HG02642 (cell line): Measurements from ENCODE around the gene RAC2.

Experiments
- ATAC-seq: cut with Tn5 transposase; IDR thresholded peaks from one replicate; pipeline ENCODE4 v1.9.1; 2021; ENCODE audit warnings: mild to moderate bottlenecking; ENCODE audit not compliant: unreplicated experiment, poor library complexity

RAC2 gene

DNA sequence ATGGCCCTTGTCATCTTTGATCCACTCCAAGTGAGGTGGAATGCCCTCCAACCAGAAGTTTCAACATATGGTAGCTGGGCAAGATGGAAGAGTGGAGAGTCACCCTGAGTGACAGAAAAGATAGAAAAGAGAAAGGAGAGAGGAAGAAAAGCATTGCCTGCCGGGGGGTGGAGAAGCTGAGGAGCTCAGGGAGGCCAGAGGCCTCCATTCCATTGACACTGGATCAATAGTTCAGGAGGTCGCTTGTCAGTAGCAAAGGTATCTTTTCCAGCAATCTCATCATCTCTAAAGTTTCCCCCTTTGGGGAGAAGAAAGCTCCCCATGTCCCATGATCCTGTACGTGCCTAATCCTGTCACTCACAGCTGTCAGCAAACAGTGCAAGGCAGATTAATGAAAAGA, 49.3 kb downstream of the RAC2 start:
- ATAC-seq = no peak

DNA sequence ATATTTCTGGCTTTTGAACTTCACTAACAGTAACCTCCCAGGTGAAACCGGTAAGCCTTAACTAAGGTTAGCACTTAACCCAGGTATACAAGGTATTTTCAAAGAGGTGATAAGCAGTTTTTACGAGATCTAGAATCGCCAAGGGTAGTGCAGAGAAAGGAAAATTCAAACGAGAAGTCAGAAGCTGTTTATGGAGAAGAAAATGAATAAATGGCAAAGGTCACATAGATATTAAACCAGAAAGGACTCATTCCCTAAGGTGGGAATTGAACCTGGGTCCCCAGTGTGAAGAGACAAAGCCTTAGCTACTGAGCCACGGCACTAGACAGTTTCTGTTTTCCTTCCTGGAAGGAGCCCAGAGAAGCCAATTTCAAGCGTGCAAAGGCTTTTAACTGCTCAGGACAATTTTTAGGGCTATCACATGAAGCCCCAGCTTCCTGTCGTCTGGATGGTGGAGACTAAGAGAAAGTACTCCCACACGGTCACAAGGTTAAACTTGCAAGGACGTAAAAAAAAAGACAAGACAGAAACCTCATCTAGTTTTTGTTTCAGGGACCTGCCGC, 50.4 kb downstream of the RAC2 start:
- ATAC-seq = no peak

DNA sequence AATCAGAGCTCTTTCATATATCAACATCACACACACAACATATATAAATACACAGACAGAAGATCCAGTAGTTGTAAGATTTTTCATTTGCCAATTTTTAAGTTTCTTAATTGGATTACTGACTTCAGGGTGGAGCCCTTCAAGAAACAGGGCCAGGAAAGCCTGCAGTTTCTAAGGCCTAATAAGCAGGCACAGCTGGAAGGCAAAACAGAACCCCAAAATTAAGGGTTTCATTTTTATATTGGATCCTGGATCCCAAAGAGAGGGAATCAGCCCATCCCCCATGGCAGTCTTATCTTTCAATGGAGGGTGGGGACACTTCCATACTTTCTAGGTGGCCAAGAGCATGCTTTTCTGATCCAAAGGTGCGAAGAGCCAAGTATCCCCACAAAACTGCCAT, 51.3 kb downstream of the RAC2 start:
- no peak for ATAC-seq

DNA sequence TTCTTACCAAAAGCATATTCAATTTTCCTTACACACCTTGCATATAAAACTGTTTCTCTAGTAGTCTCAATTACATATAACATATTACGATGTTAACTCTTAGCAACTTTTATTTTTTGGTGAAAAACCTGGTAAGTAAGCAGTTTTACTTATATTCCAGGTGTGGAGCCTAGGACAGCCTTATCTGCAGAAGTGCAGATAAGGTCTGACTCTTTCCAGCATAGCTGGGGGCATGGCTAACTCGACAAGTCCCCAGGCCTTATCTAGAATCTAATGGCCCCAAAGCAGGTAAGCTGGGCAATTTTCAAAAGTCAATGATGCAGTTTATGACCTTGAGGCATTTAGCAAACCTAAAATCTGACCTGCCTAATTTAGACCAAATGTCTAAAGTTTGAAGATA, 51.9 kb downstream of the RAC2 start:
- ATAC-seq = no peak

DNA sequence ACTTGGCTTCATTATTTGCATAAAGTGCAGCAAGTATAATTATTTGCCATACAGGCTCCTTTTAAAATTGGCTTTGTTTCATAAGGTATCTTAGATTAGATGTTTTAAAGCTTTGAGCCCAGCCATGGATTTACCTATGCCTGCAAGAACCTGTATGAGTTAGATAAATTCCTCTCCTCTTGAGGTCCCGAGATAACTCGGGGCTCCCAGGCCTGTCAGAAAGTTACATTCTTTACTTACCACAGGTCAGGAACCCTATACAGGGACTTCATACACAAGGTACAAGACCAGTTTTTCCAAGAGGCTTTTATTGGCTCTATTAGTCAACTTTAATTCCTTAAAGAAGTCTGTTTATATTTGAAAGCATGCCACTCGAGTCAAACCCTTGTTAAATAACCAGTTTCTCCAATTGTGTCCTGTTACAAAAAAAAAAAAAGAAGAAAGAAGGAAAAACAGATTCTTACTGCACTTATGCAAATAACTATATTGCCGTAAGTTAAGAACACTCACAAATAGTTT, 53.7 kb downstream of the RAC2 start:
- no peak for ATAC-seq

DNA sequence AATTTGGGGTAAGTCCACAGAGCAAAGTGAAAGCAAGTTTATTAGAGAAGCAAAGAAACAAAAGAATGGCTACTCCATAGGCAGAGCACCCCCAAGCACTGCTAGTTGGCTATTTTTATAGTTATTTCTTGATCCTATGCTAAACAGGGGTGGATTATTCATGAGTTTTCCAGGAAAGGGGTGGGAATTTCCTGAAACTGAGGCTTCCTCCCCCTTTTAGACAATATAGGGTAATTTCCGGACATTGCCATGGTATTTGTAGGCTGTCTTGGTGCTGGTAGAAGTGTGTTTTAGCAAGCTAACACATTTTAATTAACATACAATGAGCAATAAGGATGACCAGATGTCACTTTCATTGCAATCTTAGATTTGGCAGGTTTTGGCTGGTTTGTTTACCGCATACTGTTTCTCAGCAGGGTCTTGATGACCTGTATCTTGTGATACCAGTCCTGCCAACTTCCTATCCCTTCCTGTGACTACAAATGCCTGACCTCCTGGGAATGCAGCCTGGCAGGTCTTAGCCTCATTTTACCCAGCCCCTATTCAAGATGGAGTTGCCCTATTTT, 55.1 kb downstream of the RAC2 start:
- ATAC-seq = no peak

DNA sequence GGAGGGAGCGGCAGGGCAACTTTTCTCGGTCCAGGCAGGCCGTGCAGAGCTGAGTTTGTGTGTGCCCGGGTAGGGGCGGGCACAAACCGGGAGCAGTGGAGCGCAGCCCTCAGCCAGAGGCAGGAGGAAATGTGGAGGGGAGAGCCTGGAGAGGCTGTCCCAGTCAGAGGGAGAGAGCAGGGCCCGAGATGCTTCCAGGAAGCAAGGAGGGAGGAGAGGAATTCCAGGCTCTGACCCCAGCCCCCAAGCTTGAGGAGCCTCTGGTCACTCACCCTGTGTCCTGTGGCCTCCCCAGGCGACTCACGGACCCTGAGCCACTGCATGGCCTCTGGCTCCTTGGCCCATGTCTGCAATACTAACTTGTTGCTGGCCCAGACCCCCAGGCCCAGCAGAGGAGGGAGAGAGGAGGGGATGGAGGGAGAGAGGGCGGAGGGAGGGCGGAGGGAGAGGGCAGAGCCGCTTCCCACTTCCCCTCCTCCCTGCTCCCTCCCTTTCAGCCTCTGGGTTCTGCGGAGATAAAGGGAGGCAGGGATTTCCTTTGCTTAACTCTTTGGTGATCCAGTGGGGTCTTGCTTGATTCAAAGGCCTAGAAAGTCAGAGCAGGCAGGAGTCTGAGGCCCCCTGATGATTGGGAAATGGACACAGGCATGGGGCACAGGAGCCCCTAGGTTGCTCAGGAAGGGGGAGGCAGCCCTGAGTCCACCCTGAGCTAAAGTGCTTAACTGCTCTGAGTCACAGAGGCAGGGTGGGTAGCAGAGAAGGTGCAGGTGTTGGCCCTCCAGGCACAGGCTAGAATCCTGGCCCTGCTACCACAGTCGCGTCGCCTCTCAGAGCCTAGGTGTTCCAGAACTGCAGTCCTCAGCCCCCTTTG, 55.9 kb downstream of the RAC2 start, which contains the start of gene C1QTNF6:
TSS of gene C1QTNF6 (minus strand) at position 357 of the 871 bp plus-strand sequence. CDS start at position 323, 34 bp downstream.
- ATAC-seq = no peak

DNA sequence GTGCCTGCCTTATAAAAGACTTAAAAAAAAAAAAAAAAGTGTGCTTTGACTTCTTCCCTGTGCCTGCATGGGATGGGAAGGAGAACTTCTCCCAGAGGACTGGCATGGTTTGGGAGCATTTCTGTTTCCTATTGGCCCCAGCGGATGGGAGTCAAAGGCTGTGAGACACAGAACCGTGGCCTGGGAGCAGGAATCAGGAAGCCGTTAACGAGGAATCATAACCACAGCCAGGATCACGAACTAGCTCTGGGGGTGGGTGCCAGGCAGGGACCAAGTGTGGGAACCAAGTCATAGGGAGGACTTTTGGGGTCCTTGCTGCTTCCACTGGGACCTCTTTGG, 56.5 kb downstream of the RAC2 start:
- no peak for ATAC-seq

DNA sequence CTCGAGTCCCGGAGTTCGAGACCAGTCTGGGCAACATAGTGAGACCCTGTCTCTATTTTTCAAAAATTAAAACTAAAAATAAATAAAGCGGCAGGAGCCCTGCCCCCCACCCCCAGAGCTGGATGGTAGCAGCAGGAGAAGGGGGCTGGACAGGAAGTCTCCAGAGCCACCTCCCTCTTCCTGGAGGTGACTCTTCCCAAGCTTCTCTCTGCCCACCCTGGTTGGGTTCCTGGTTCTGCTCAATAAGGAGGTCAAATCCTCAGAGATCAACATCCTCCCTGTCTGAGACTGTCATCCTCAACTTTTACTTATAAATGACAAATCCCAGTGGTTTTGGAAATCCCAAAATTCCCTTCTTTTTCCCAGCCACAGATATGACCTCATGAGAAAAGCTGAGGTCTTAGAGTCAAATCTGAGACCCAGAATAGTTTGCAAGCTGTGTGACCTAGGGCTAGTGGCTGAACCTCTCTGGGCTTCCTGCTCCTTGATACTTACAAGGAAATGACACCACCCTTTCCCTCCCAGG, 57.0 kb downstream of the RAC2 start:
- no peak for ATAC-seq

DNA sequence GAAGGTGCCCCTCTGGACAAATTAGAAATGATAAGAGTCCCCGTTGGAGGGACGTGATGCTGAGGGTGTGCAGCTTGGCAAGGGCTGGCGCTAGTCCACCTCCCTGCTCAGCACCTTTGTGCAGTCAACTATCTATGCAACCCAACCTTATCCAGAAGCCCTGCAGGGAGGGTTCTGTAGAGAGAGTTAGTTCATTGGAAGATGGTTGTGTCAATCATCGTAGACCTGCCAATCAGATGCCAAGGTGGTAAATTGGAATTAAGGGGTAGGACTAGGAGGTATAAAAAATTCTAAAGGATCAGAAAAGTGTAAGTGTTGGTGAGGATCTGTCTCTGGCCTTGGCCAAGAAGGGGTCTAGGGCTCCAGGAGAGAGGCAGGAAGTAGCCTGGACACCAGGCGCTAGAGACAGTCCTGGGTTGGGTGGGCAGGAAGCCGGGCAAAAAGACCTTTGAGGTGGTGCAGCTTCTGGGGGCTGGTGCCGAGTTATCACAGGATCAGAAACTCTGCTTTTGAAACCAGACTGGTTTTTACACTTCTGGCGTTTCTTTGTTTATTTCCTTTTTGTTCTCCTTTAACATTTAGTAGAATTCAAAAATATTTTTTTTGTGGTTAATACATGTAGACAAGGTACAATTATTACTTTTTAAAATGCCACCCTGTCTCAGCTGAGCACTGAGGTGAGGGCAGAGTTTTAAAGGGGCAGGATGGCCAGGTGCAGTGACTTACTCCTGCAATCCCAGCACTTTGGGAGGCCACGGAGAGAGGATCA, 57.7 kb downstream of the RAC2 start:
- ATAC-seq = no peak

DNA sequence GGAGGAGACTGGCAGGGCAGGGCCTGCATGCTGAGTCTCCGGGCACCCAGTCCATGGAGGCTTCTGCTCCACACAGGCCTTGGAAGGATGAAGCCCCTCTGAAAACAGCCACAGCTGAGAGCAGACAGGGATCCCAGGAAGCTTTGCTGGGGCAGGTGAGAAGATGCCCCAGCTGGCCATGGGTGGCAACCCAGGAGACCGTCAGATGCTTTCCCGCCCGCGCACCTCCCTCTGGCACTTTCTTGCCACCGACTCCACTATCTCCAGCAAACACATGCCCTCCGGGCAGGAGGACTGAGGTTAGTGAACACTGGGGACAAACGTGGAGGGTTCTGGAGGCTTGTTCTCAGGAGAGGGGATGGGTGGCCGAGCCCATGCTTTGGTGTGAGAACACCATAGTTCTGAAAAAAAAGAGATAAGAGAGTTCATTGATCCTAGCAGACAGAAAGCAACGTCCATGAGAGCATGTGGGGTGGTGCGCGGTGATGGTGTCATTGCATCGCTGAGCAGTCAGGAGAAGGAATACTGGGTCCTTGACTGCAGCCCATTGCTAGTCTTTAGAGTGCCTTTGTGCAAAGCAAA, 58.3 kb downstream of the RAC2 start:
- ATAC-seq = no peak

DNA sequence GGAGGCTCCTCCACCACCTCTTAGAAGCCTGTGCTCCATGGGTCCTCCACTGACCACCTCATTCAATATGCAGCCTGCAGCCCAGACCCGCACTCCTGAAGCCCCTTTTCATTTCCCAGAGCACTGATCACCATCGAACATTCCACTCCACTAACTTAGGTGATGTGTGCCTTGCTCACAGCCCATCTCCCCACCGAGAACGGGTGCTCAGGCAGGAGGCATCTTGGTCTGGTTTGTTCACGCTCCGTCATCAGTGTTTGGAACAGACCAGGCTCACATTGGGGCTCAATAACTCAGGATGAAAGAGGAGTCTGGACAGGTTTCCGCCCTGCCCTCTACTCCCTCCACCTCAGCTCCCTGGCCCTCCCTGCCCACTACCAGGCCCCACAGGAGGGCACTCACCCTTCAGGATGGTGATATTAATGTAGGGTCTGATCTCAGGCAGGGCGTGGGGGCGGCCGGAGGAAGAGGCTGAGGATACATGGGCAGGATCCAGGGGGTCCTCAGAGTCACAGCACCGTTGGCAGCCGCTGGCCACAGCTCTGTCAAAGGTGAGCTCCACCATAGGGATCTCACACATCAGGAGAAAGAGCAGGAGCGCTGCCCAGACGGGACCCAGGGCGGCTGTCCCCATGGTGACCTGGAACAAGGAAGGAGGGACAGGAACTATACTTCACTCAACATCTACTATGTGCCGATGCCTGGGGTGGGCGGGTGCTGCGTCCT, 59.1 kb downstream of the RAC2 start:
- ATAC-seq = no peak

DNA sequence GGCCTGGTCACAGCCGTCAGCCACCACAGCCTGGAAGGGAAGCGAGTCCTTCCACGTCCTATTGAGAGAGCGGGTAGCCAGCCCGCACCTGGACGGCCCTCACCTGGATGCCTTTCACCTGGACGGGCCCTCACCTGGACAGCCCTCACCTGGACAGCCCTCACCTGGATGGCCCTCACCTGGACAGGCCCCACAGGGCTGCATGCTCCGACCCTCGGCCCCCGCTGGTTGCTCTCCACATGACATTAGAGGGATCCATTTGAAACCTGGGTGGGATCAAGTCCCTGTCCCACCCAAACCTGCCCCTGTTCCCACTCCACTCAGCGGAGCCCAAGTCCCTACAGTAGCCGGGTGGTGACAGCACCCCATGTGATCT, 59.7 kb downstream of the RAC2 start:
- no peak for ATAC-seq

DNA sequence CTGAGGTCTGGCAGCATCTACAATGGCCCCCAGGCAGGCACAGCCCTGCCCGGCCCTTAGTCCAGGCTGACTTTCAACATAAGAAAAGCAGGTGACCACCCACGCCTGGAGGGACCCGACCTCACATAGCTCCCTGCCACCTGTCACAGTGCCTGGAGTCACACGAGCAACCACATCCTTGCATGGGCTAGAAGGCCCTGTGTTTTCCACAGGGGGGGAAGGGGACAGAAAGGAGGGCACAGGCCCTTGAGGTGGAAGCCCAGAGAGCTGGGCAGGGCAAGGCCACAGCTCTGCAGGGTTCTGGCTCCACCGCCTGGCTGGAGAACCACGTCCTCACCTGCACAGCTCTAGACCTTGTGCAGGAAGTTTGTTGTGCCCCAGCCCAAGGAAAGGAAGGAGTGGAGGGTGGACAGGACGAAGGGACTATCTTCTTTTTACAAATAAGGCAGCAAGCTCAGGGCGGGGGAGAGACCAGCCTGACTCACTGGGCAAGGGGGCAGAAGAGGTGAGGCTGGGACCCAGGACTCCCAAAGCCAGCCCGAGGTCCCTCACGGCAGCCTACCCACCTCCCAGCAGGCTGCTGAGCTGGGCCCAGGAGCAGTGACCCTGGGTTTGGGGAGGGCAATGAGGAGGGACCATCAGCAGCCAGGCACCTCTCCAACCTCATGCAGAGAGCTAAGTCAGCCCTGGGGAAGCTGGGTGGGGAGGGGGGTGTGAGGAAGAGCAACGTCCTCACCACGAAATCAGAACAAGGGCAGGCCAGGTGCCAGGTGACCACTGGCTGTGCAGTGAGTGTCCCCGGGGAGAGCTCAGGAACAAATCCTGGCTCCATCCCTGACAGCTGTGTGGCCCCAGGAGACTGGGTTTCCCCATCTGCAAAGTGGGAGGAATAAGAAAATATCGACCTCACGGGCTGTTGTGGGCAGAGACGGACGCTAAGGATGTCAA, 60.4 kb downstream of the RAC2 start:
- ATAC-seq = no peak

DNA sequence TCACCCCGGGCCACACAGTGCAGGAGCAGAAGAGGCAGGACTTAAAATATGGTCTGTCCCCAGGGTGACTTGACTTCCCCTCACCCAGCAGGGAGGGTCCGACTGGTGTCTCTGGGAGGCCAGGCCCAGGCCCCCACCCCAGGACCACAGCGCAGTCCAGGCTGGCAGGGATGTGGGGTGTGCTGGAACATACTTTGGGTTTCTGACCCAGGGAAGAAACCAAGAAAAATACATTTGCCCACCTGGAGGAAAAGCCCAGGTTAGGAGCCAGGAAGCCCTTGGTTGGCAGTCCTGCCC, 61.2 kb downstream of the RAC2 start:
- no peak for ATAC-seq

DNA sequence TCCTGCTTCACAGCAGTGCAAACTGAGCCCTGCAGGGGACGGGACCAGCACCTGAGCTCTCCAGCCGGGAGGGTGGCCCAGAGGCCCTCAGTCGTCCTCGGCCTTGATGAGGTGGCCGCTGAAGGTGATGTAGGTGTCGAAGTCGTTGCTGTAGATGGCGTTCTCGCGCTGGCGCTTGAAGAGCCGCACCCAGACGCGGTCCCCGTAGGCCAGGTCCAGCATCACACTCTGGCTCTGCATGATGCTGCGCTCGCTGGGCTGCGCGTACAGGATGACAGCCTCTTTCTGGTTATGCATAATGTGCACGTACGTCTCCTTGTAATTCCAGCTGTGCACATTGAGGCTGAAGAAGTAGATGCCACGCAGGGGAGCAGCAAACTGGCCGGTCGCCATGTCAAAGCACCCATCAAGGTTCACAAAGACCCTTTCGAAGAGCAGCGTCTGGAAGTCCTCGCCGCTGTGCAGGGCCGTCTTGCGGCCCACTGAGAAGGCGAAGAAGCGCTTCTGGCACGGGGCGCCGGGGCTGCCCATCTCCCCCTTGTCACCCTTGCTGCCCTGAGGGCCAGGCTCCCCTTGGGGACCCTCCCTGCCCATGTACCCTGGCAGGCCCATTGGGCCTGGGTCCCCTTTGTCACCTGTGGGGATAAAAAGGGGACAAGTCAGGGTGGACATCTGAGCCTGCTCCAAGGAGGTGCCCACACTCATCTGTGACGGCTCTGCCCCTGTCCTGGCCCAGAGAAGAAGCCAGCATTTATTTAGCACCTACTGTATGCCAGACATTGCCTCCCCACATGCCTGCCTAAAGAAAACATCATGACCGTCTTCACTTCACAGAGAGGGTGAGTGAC, 61.7 kb downstream of the RAC2 start:
- ATAC-seq = no peak

DNA sequence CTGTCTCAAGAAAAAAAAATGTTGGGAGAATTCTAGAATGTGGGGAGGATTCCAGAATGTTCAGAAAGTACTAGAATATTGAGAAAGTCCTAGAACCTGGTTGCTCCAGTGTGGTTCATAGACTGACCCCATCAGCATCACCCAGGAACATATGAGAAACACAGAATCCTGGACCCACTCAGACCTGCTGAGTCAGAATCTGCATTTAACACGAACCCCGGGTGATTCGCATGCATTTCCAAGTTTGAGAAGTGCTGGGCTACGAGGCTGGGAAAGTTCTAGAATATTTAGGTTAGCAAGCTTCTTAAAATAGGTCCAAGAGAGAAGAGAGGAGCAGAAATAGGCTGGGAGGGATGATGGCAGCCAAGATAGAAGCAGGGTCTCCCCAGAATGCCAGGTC, 62.4 kb downstream of the RAC2 start:
- no peak for ATAC-seq
